HCT116 (cell line): ENCODE data around the gene ACOXL.

Experiments used
- CTCF ChIP-seq, 3 experiments: fragments of 200-600 bp in 1 of 3; sonication (generic) in 1 of 3; IDR thresholded peaks in 2 of 3; conservative IDR thresholded peaks in 1 of 3; 2 replicates each; pipeline ENCODE4 v1.5.1; 2012 to 2017; ENCODE audit warnings: low read depth in 2 of 3, low read length in 2 of 3, antibody characterized with exemption in 1 of 3, borderline replicate concordance in 1 of 3, control low read depth in 1 of 3, mild to moderate bottlenecking in 1 of 3, mixed read lengths in 1 of 3, mixed run types in 1 of 3, moderate library complexity in 1 of 3; ENCODE audit not compliant: insufficient read depth in 1 of 3
- EZH2 ChIP-seq: fragments of 200-600 bp; sonication (generic); IDR thresholded peaks from 2 replicates; pipeline ENCODE4 v1.6.1; 2017; ENCODE audit warnings: antibody characterized with exemption, mixed run types
- RAD21 ChIP-seq: IDR thresholded peaks from 2 replicates; pipeline ENCODE4 v1.6.1; 2012; ENCODE audit warnings: low read depth, mild to moderate bottlenecking
- SP1 ChIP-seq: IDR thresholded peaks from 2 replicates; pipeline ENCODE4 v1.6.1; 2012; ENCODE audit warnings: low read depth
- YY1 ChIP-seq: IDR thresholded peaks from 2 replicates; pipeline ENCODE4 v1.6.1; 2011; ENCODE audit warnings: low read length, low read depth, moderate library complexity, mild to moderate bottlenecking; ENCODE audit not compliant: insufficient replicate concordance; ENCODE audit errors: extremely low read depth

DNA sequence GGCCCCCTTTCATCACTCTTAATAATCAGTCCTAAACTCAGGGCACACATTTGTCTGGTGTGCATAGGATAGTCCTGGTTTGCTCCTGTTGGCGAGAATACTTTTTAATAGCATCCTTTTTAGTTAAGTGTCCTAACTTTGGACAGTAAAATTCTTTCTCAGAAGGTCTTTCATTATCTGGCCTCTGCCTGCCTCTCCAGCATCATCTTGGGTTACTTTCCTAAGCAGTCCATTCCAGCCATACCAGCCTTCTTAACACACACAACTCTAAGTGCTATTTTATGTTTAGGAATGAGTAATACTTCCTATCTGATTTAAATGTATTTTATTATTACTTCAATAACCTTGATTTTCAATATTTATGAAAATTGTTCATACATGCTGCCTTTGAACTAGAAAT, 151.0 kb downstream of the ACOXL start:
- TF ChIP-seq CTCF (IDR thresholded peaks at IDR 0.05 in 2 of 3, conservative IDR thresholded peaks at IDR 0.05 in 1 of 3; ENCODE audit: borderline replicate concordance in 1 of 3, insufficient read depth in 1 of 3, low read depth in 2 of 3, low read length in 2 of 3) (no peak), YY1 (no peak), RAD21 (no peak), EZH2 (no peak), SP1 (no peak)
